Measurements from ENCODE around the gene SLC9A5. TPM values are rescaled to one million over a fixed set of nuclear protein-coding genes. Genes with fewer than 3 reads are reported as not detected.

The SLC9A5 gene
- polyA plus RNA-seq, 1 donor (not counting 4 experiments of a cell fraction or from before 2014, with no cell fraction given) = 0.51 TPM

- dilution Hi-C loops (cut with MboI; ENCODE audit: extremely low pct_ligation_motif_present, low sequenced_read_pairs) = no loop called here
- Histone ChIP-seq H3K4me1 (ENCODE audit: control insufficient read depth, extremely low read depth, insufficient read depth, low read length) (peaks cover 23% of the 10 kb centered on the region), H3K4me2 (ENCODE audit: control insufficient read depth, extremely low read depth, insufficient read depth, low read depth, low read length) (peak within 1 kb of the TSS; percentile 59), H2AFZ (ENCODE audit: control insufficient read depth, low read length) (peak within 1 kb of the TSS; percentile 22), H3K9me1 (ENCODE audit: control insufficient read depth, extremely low read depth, insufficient read depth, low read length) (no peaks in the 10 kb centered on the region), H4K20me1 (ENCODE audit: control insufficient read depth, extremely low read depth, insufficient read depth, low read length) (no peaks in the 10 kb centered on the region), H3K36me3 (ENCODE audit: control insufficient read depth in 2 of 2, extremely low read depth in 1 of 2, insufficient read depth in 2 of 2, low read length in 2 of 2) (no peaks in the 10 kb centered on the region), H3K9me3 (ENCODE audit: control insufficient read depth, low read depth, low read length) (no peaks in the 10 kb centered on the region), H3K9ac (ENCODE audit: control insufficient read depth, extremely low read depth, insufficient read depth, low read length) (peak within 1 kb of the TSS; percentile 65), H3K4me3 (ENCODE audit: control insufficient read depth in 2 of 3, extremely low read depth in 1 of 3, insufficient read depth in 2 of 3, low read depth in 1 of 3, low read length in 3 of 3) (peak within 1 kb of the TSS; percentile 29 to 63 (median 47)), H3K79me2 (ENCODE audit: control insufficient read depth, insufficient read depth, low read length) (no peaks in the 10 kb centered on the region), H3K27me3 (ENCODE audit: control insufficient read depth, extremely low read depth, insufficient read depth, low read length) (peaks cover 49% of the 10 kb centered on the region), H3K27ac (ENCODE audit: control insufficient read depth, insufficient read depth, low read length) (no peak within 1 kb of the TSS)
- FAIRE-seq = no peak
- DNase-seq (ENCODE audit: low read depth, low spot score) = no peak
- TF ChIP-seq CTCF (optimal IDR thresholded peaks at IDR 0.05 in 1 of 3, IDR thresholded peaks at IDR 0.05 in 1 of 3, conservative IDR thresholded peaks at IDR 0.05 in 1 of 3; ENCODE audit: extremely low read depth in 1 of 3, insufficient read depth in 2 of 3, low read length in 3 of 3) (peak; percentile 38 to 82 (median 72)), EZH2 (IDR thresholded peaks at IDR 0.05; ENCODE audit: low read length) (no peak)
These were observed 30.7 kb downstream of the SLC9A5 start, which contains the start of gene PLEKHG4 for GRCh38 chr16:67279296-67280089. Gene PLEKHG4 (plus strand): TSS chr16:67279532. CDS start chr16:67280045, 513 bp downstream.

DNA sequence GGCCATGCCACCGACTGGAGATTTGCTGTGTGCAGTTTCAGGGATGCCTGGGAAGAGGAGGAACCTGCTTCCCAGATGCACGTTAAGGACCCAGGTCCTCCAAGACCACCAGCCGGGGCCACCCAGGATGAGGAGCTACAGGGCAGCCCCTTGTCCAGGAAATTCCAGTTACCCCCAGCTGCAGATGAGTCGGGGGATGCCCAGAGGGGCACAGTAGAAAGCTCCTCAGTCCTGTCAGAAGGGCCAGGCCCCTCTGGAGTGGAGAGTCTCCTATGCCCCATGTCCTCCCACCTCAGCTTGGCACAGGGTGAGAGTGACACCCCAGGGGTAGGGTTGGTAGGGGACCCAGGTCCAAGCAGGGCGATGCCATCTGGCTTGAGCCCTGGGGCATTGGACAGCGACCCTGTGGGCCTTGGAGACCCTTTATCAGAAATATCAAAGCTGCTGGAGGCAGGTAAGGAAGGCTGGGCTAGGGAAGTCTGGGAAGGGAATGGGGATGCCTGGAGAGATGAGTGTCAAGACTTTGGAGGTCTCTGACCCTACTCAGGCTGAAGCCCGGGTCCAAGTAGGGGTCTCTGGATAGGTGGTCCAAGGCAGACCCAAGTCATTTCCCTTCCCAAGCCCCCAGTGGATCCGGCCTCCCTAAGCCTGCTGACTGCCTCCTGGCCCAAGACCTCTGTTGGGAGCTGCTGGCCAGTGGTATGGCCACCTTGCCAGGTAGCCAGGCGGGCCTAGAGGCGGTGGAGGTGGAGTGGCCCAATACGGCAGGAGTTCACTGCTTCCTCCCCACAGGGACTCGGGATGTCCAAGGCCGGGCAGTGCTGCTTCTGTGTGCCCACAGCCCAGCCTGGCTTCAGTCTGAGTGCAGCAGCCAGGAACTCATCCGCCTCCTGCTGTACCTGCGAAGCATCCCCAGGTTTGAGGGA is 31.6 kb downstream of the SLC9A5 start:
- Histone ChIP-seq H3K9ac (ENCODE audit: control insufficient read depth, extremely low read depth, insufficient read depth, low read length) (no peak overlapping the region), H3K27me3 (ENCODE audit: control insufficient read depth, extremely low read depth, insufficient read depth, low read length) (peaks cover 50% of the 10 kb centered on the region), H4K20me1 (ENCODE audit: control insufficient read depth, extremely low read depth, insufficient read depth, low read length) (no peaks in the 10 kb centered on the region), H3K4me3 (ENCODE audit: control insufficient read depth in 2 of 3, extremely low read depth in 1 of 3, insufficient read depth in 2 of 3, low read depth in 1 of 3, low read length in 3 of 3) (no peak overlapping the region), H3K27ac (ENCODE audit: control insufficient read depth, insufficient read depth, low read length) (no peak overlapping the region), H3K79me2 (ENCODE audit: control insufficient read depth, insufficient read depth, low read length) (no peaks in the 10 kb centered on the region), H3K4me2 (ENCODE audit: control insufficient read depth, extremely low read depth, insufficient read depth, low read depth, low read length) (no peak overlapping the region), H2AFZ (ENCODE audit: control insufficient read depth, low read length) (no peak overlapping the region), H3K36me3 (ENCODE audit: control insufficient read depth in 2 of 2, extremely low read depth in 1 of 2, insufficient read depth in 2 of 2, low read length in 2 of 2) (no peaks in the 10 kb centered on the region), H3K9me3 (ENCODE audit: control insufficient read depth, low read depth, low read length) (no peaks in the 10 kb centered on the region), H3K4me1 (ENCODE audit: control insufficient read depth, extremely low read depth, insufficient read depth, low read length) (peaks cover 23% of the 10 kb centered on the region), H3K9me1 (ENCODE audit: control insufficient read depth, extremely low read depth, insufficient read depth, low read length) (no peaks in the 10 kb centered on the region)
- dilution Hi-C loops (cut with MboI; ENCODE audit: extremely low pct_ligation_motif_present, low sequenced_read_pairs) = no loop called here
- TF ChIP-seq CTCF (optimal IDR thresholded peaks at IDR 0.05 in 1 of 3, IDR thresholded peaks at IDR 0.05 in 1 of 3, conservative IDR thresholded peaks at IDR 0.05 in 1 of 3; ENCODE audit: extremely low read depth in 1 of 3, insufficient read depth in 2 of 3, low read length in 3 of 3) (no peak), EZH2 (IDR thresholded peaks at IDR 0.05; ENCODE audit: low read length) (no peak)
- DNase-seq (ENCODE audit: low read depth, low spot score) = no peak
- no peak for FAIRE-seq
